Adrenal gland (tissue), 5 donors: ENCODE results near the gene MDFI.

Source experiments
- CTCF ChIP-seq, 6 experiments: fragments of 450-650 bp in 4 of 6; fragments of 200-600 bp in 2 of 6; sonication (generic) in 1 of 6; IDR thresholded peaks; 1 replicate in 5 of 6; 2 replicates in 1 of 6; pipeline versions ENCODE4 v1.5.1 to v1.8.0; 2016 to 2021; ENCODE audit warnings: antibody characterized with exemption in 6 of 6, mild to moderate bottlenecking in 2 of 6, moderate library complexity in 1 of 6
- POLR2A ChIP-seq, 2 donors: fragments of 450-650 bp; IDR thresholded peaks; one replicate each; pipeline ENCODE4 v1.6.1; 2017; ENCODE audit warnings: antibody characterized with exemption in 2 of 2, mild to moderate bottlenecking in 2 of 2, moderate library complexity in 1 of 2
- donor health status: DM: no; HTN: no; CAD: no.

GRCh38 chr6:41655176-41655575 lies 16.9 kb downstream of the MDFI start:
- no peak for TF ChIP-seq CTCF (IDR thresholded peaks at IDR 0.05)
- no peak for TF ChIP-seq POLR2A (IDR thresholded peaks at IDR 0.05)
